DMS 273 (cell line): ENCODE data around the gene PRSS3.
"Not testable (repeated sequence)": the region's sequence is repeated elsewhere in the genome, so short reads cannot be mapped to it uniquely, and the experiment has no call there.

Experiments used
- DNase-seq: peaks from one replicate; lab custom pipeline; 2025; ENCODE audit not compliant: unreplicated experiment; lab: John Stamatoyannopoulos, UW

PRSS3 gene

DNA sequence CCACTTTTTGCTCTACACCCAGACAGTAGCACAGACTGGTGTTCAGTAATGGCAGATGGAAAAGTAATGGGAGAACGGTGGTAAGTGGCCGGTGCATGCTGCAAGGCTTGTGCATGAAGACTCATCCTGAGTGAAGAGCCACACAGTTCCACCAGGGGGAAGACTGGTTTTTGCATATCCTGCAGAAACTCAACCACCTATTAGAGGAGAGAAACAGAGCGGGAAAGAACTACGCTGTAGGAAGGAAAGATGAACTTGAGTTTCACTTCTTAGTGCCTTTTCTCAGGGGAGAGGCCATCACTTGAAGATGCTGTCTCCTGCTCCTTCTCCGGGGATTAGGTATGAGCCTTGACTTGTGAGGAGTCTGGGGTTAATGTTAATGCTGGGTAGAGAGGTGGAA, 9.4 kb upstream of the PRSS3 start:
- peak; percentile 52 for DNase-seq

GRCh38 chr9:33786681-33787080, 8.7 kb upstream of the PRSS3 start:
- no peak for DNase-seq

- DNase-seq, result no peak
Measured at GRCh38 chr9:33787839-33788238, 7.5 kb upstream of the PRSS3 start.

GRCh38 chr9:33789429-33789828, 5.9 kb upstream of the PRSS3 start:
- DNase-seq, result not testable (repeated sequence)

DNA sequence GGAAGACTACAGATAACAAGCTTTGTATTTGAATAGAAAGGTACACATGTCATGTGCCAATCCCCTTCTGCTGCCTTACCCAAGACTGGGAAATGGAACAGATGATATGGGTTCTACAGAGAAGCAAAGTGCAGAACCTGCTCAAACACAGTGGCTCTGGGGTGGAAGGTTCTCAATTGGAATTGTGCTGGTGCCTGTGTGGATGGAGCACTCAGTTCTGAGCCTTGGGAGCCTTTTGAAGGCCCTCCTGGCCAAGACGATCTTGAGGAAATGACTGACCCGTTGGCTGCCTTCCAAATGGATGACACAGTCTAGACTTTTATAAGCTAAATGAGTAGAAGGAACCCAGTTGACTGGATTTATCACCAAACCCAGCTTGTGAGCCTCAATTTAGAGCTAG, 4.2 kb upstream of the PRSS3 start:
- peak; percentile 17 for DNase-seq

DNA sequence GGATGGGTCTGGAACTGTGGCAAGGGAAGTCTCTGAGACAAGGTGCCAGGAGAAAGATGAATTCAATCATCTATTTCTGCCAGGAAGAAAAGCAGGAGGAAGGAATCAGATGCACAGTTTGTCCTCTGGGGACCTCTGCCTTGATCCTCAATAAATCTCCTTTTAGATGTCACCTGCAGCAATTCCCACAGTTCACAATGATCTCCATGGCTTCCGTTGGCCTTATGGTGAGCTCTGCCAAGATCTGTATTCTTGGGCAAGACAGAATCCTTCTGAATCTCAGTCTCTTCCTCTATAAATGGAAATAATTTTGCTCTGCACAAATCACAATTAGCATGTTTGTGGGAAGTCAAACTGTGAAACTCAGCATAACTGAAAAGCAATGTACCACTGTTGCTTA, 1.9 kb upstream of the PRSS3 start:
- not testable (repeated sequence) for DNase-seq

DNA sequence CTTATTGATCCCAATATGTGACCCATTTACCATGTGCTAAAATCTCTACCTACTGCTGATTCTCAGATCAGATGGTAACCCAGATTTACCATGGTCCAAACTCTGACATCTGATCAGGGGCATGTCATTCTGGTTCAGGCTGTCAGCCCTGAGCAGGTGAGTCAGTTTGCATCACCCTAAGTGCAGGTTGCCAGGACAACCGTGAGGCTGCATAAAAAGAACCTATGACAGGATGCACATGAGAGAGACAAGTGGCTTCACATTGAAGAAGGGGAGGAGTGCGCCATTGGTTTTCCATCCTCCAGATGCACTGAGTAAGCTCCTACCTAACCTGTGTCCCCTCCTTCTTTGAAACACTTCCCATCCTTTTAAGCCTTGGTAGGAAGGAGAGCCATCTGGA, 801 bp upstream of the PRSS3 start:
- no peak for DNase-seq

DNA sequence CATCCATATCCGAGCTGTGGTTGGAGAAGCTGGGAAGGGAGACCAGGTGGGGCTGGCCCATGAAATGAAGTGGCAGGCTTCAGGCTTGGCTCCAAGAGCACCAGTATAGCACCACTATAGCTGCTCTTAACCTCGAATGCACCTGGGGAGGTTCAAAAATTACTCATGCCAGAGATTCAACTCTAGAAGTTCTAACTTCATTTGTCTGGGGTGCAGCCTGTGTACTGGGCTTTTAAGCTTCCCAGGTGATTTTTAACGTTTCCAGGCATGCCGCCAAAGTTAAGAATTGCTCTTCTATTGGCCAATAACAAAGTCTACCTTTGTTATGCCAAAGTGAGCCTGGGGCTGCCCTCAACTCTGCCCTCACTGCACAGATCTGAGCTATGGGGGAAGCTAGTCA, 458 bp downstream of the PRSS3 start:
- no peak for DNase-seq

- not testable (repeated sequence) for DNase-seq
Measured at GRCh38 chr9:33796679-33797078, 1.3 kb downstream of the PRSS3 start.

DNA sequence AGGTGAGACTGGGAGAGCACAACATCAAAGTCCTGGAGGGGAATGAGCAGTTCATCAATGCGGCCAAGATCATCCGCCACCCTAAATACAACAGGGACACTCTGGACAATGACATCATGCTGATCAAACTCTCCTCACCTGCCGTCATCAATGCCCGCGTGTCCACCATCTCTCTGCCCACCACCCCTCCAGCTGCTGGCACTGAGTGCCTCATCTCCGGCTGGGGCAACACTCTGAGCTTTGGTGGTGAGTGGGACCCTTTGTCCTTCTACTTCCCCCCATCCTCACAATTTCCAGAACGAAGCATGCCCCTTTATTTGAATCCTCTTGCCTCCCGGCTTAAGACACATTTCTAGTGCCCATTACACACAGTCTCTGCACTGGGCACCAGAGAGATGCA, 2.5 kb downstream of the PRSS3 start:
- no peak for DNase-seq

DNA sequence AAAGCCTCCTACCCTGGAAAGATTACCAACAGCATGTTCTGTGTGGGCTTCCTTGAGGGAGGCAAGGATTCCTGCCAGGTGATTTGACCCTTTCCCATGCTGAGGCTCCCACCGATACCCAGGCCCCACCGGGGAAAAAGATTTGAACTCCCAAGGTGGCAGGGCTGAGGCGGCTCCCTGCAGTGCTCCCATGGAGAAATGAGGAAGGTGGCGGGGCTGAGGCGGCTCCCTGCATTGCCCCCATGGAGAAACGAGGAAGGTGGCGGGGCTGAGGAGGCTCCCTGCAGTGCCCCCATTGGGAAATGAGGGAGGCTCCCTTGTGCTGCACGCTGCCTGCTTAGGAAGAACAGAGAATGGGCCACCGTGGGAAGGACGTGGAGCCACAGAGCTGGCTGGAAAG, 3.2 kb downstream of the PRSS3 start:
- no peak for DNase-seq

GRCh38 chr9:33799928-33800704, 4.8 kb downstream of the PRSS3 start:
- DNase-seq, result peak; percentile 53

- peak; percentile 72 for DNase-seq
Measured at GRCh38 chr9:33800886-33801285, 5.5 kb downstream of the PRSS3 start.

GRCh38 chr9:33801943-33802500, 6.7 kb downstream of the PRSS3 start:
- DNase-seq, result not testable (repeated sequence)

- not testable (repeated sequence) for DNase-seq
Measured at GRCh38 chr9:33804196-33804595, 8.8 kb downstream of the PRSS3 start.

DNA sequence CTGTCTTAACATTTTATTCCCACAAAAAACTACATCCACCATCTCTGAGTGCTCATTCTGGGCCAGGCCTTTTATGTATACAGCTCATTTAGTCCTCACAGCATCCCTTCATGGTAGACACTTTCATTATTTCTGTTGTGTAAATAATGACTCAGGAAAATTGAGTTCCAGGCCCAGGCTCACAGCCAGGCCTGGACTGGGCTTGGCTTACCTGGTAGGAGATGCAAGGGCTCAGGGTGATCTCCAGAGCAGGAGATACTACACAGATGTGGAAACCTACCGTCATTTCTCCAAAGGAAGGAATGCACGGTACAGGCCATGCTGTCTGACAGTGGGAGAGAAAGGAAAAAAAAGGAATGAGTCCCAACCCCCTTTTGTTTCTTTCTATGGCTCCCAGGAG, 11.8 kb downstream of the PRSS3 start:
- not testable (repeated sequence) for DNase-seq

- not testable (repeated sequence) for DNase-seq
Measured at GRCh38 chr9:33808979-33809322, 13.6 kb downstream of the PRSS3 start.

- DNase-seq, result no peak
Measured at GRCh38 chr9:33809506-33809905, 14.1 kb downstream of the PRSS3 start.

- peak; percentile 60 for DNase-seq
Measured at GRCh38 chr9:33813712-33814641, 18.6 kb downstream of the PRSS3 start.

- DNase-seq, result no peak
Measured at GRCh38 chr9:33815781-33816180, 20.4 kb downstream of the PRSS3 start.

GRCh38 chr9:33816327-33817252, 21.2 kb downstream of the PRSS3 start, which contains the start of gene UBE2R2:
TSS of gene UBE2R2 (plus strand) at chr9:33817160. CDS start at chr9:33817758, 598 bp downstream.
- peak; percentile 93 for DNase-seq
